GM04504 (cell line): ENCODE results near the gene PLAAT5.

Experiments
- DNase-seq: peaks from one replicate; pipeline ENCODE4 v3.0.0-alpha.2; 2012; ENCODE audit warnings: low read depth

The PLAAT5 gene

GRCh38 chr11:63512816-63513215 is 21.8 kb upstream of the PLAAT5 start:
- DNase-seq, result no peak

GRCh38 chr11:63511048-63511748 is 20.2 kb upstream of the PLAAT5 start:
- DNase-seq, result no peak

- DNase-seq, result no peak
Measured at GRCh38 chr11:63510360-63511047, 19.5 kb upstream of the PLAAT5 start.

- DNase-seq, result no peak
Measured at GRCh38 chr11:63508745-63509144, 17.8 kb upstream of the PLAAT5 start.

- DNase-seq, result no peak
Measured at GRCh38 chr11:63508009-63508408, 17.0 kb upstream of the PLAAT5 start.

GRCh38 chr11:63507511-63507910 is 16.5 kb upstream of the PLAAT5 start:
- DNase-seq, result no peak

- no peak for DNase-seq
Measured at GRCh38 chr11:63506876-63507275, 15.9 kb upstream of the PLAAT5 start.

- no peak for DNase-seq
Measured at GRCh38 chr11:63505857-63506528, 15.0 kb upstream of the PLAAT5 start, which contains the start of gene LGALS12. LGALS12 (plus strand) TSS chr11:63506084; CDS start chr11:63506459, 375 bp downstream.

- no peak for DNase-seq
Measured at GRCh38 chr11:63504933-63505586, 14.1 kb upstream of the PLAAT5 start.

GRCh38 chr11:63504054-63504453 is 13.1 kb upstream of the PLAAT5 start:
- DNase-seq, result no peak

- DNase-seq, result no peak
Measured at GRCh38 chr11:63503492-63503891, 12.5 kb upstream of the PLAAT5 start.

- no peak for DNase-seq
Measured at GRCh38 chr11:63502252-63502820, 11.4 kb upstream of the PLAAT5 start.

GRCh38 chr11:63501236-63501635 is 10.3 kb upstream of the PLAAT5 start:
- no peak for DNase-seq

- DNase-seq, result no peak
Measured at GRCh38 chr11:63499874-63500273, 8.9 kb upstream of the PLAAT5 start.

- no peak for DNase-seq
Measured at GRCh38 chr11:63494975-63495374, 4.0 kb upstream of the PLAAT5 start.

GRCh38 chr11:63493127-63493526 is 2.2 kb upstream of the PLAAT5 start:
- no peak for DNase-seq

- DNase-seq, result no peak
Measured at GRCh38 chr11:63492441-63492840, 1.5 kb upstream of the PLAAT5 start.

- DNase-seq, result no peak
Measured at GRCh38 chr11:63491636-63492372, 837 bp upstream of the PLAAT5 start.

- DNase-seq, result no peak
Measured at GRCh38 chr11:63491240-63491587, 247 bp upstream of the PLAAT5 start.

- no peak for DNase-seq
Measured at GRCh38 chr11:63489879-63490278, 1.1 kb downstream of the PLAAT5 start.

GRCh38 chr11:63488789-63489188 is 2.2 kb downstream of the PLAAT5 start:
- no peak for DNase-seq

- DNase-seq, result no peak
Measured at GRCh38 chr11:63485777-63486176, 5.2 kb downstream of the PLAAT5 start.
